GM21390 (cell line): ENCODE measurements around the gene OCEL1.

Experiments used
- ATAC-seq: cut with Tn5 transposase; IDR thresholded peaks from one replicate; pipeline ENCODE4 v1.9.1; 2021; ENCODE audit not compliant: unreplicated experiment

The OCEL1 gene

GRCh38 chr19:17209126-17210036 is 16.6 kb upstream of the OCEL1 start:
- ATAC-seq, result no peak

GRCh38 chr19:17210296-17210695 is 15.7 kb upstream of the OCEL1 start:
- no peak for ATAC-seq

- ATAC-seq, result no peak
Measured at GRCh38 chr19:17211547-17212446, 14.2 kb upstream of the OCEL1 start.

- no peak for ATAC-seq
Measured at GRCh38 chr19:17213334-17213733, 12.7 kb upstream of the OCEL1 start.

GRCh38 chr19:17214508-17215126 is 11.4 kb upstream of the OCEL1 start:
- no peak for ATAC-seq

- ATAC-seq, result peak; percentile 77
Measured at GRCh38 chr19:17215127-17215971, 10.7 kb upstream of the OCEL1 start, which contains the start of gene USE1. USE1 (plus strand) TSS chr19:17215357; CDS start chr19:17215406, 49 bp downstream.

GRCh38 chr19:17216058-17216670 is 9.9 kb upstream of the OCEL1 start:
- ATAC-seq, result no peak

GRCh38 chr19:17219286-17219685 is 6.7 kb upstream of the OCEL1 start:
- ATAC-seq, result no peak

- no peak for ATAC-seq
Measured at GRCh38 chr19:17220207-17220758, 5.7 kb upstream of the OCEL1 start.

GRCh38 chr19:17225053-17225452 is 973 bp upstream of the OCEL1 start:
- no peak for ATAC-seq

GRCh38 chr19:17227798-17228367 is 1.9 kb downstream of the OCEL1 start:
- no peak for ATAC-seq

- ATAC-seq, result no peak
Measured at GRCh38 chr19:17229890-17230289, 3.9 kb downstream of the OCEL1 start.

- ATAC-seq, result no peak
Measured at GRCh38 chr19:17232258-17232657, 6.2 kb downstream of the OCEL1 start.

- ATAC-seq, result peak; percentile 53
Measured at GRCh38 chr19:17234911-17235299, 8.9 kb downstream of the OCEL1 start.

GRCh38 chr19:17235300-17235970 is 9.4 kb downstream of the OCEL1 start:
- ATAC-seq, result peak; percentile 69

- ATAC-seq, result no peak
Measured at GRCh38 chr19:17235971-17236777, 10.1 kb downstream of the OCEL1 start.

- ATAC-seq, result no peak
Measured at GRCh38 chr19:17236811-17237543, 11.0 kb downstream of the OCEL1 start.
